Head of caudate nucleus (tissue), 42 donors: ENCODE measurements around the gene CBY1.

Source experiments
- DNase-seq, 42 donors: peaks; one replicate each; pipeline versions ENCODE4 v3.0.0 to v3.0.0-alpha.2; 2020 to 2021; ENCODE audit warnings: mixed read lengths in 7 of 42
- intact Hi-C: fragments of 100-400 bp; cut with DNase I; formaldehyde crosslinking; loops from one replicate; pipeline ENCODE4 v1.15.0; 2022

The CBY1 gene

GRCh38 chr22:38698407-38699094, 42.1 kb downstream of the CBY1 start:
- no peak for DNase-seq
- intact Hi-C loops = no loop called here

- intact Hi-C loops = no loop called here
- no peak for DNase-seq
Observed at GRCh38 chr22:38699143-38699542, 42.7 kb downstream of the CBY1 start.

GRCh38 chr22:38699784-38700183, 43.3 kb downstream of the CBY1 start:
- intact Hi-C loops = no loop called here
- no peak for DNase-seq

GRCh38 chr22:38700270-38700788, 43.9 kb downstream of the CBY1 start:
- peak in 6 of 42 donors; percentile 28 to 57 (median 34) for DNase-seq
- intact Hi-C loops = no loop called here

- intact Hi-C loops = no loop called here
- DNase-seq = peak; percentile 90 to 100 (median 97)
Observed at GRCh38 chr22:38700789-38701628, 44.6 kb downstream of the CBY1 start, which contains the start of gene JOSD1. JOSD1 (minus strand) TSS chr22:38700943; CDS start chr22:38699987, 956 bp downstream.

GRCh38 chr22:38704654-38705234, 48.3 kb downstream of the CBY1 start:
- DNase-seq = no peak
- intact Hi-C loops = loop anchor here (5.0 kb wide), 1 partner anchor 48 kb away; no protein-coding TSS in a partner anchor

GRCh38 chr22:38705235-38706100, 49.0 kb downstream of the CBY1 start, which contains the start of gene GTPBP1:
GTPBP1 (plus strand) TSS chr22:38705944; CDS start chr22:38705956, 12 bp downstream.
- DNase-seq = peak; percentile 95 to 100 (median 99)
- intact Hi-C loops = loop anchor here (5.0 kb wide), 1 partner anchor 47 kb away; no protein-coding TSS in a partner anchor

GRCh38 chr22:38706101-38706900, 49.9 kb downstream of the CBY1 start:
- intact Hi-C loops = loop anchor here (5.0 kb wide), 1 partner anchor 46 kb away; no protein-coding TSS in a partner anchor
- DNase-seq = peak in 39 of 42 donors; percentile 31 to 78 (median 56)

- DNase-seq = no peak
- intact Hi-C loops = loop anchor here (5.0 kb wide), 1 partner anchor 45 kb away; no protein-coding TSS in a partner anchor
Observed at GRCh38 chr22:38706901-38707195, 50.4 kb downstream of the CBY1 start.

GRCh38 chr22:38707346-38707745, 50.9 kb downstream of the CBY1 start:
- intact Hi-C loops = loop anchor here (5.0 kb wide), 1 partner anchor 45 kb away; no protein-coding TSS in a partner anchor
- no peak for DNase-seq

- intact Hi-C loops = loop anchor here (5.0 kb wide), 1 partner anchor 44 kb away; no protein-coding TSS in a partner anchor
- no peak for DNase-seq
Observed at GRCh38 chr22:38707984-38708383, 51.5 kb downstream of the CBY1 start.

- intact Hi-C loops = loop anchor here (5.0 kb wide), 1 partner anchor 43 kb away; no protein-coding TSS in a partner anchor
- DNase-seq = no peak
Observed at GRCh38 chr22:38709306-38709705, 52.9 kb downstream of the CBY1 start.

- intact Hi-C loops = no loop called here
- DNase-seq = no peak
Observed at GRCh38 chr22:38710351-38710750, 53.9 kb downstream of the CBY1 start.

- intact Hi-C loops = no loop called here
- DNase-seq = no peak
Observed at GRCh38 chr22:38710866-38711265, 54.4 kb downstream of the CBY1 start.

- DNase-seq = peak in 1 of 42 donors; percentile 34
Observed at GRCh38 chr22:38712486-38713207, 56.2 kb downstream of the CBY1 start.

GRCh38 chr22:38713921-38714320, 57.5 kb downstream of the CBY1 start:
- DNase-seq = no peak
- intact Hi-C loops = no loop called here

More at GRCh38 chr22:38712486-38713207, 56.2 kb downstream of the CBY1 start:
- intact Hi-C loops = no loop called here
